Karpas-422 (cell line): ENCODE results near the gene GPR179. TPM values are rescaled to one million over a fixed set of nuclear protein-coding genes. Genes with fewer than 3 reads are reported as not detected.
A peak's percentile ranks its signal among the peaks of the same experiment; 100 is the strongest.
"Not testable (repeated sequence)": the region's sequence is repeated elsewhere in the genome, so short reads cannot be mapped to it uniquely, and the experiment has no call there.

Experiments used
- DNase-seq: peaks from one replicate; pipeline ENCODE4 v3.0.0-alpha.2; 2015
- H2AFZ ChIP-seq: fragments of 200-600 bp; sonication (generic); 2 replicates; pipeline ENCODE4 v1.6.1; 2014; ENCODE audit warnings: antibody characterized with exemption, low read length, mixed read lengths
- H3K27ac ChIP-seq: fragments of 200-600 bp; sonication (generic); 2 replicates; pipeline ENCODE4 v1.5.1; 2014; ENCODE audit warnings: mild to moderate bottlenecking, low read length, moderate library complexity
- H3K27me3 ChIP-seq: fragments of 200-600 bp; sonication (generic); 2 replicates; pipeline ENCODE4 v1.6.1; 2014; ENCODE audit warnings: low read length, mixed read lengths
- H3K36me3 ChIP-seq: fragments of 200-600 bp; sonication (generic); 2 replicates; pipeline ENCODE4 v1.6.1; 2014; ENCODE audit warnings: low read length, mixed read lengths; ENCODE audit not compliant: insufficient read depth
- H3K4me1 ChIP-seq: fragments of 200-600 bp; sonication (generic); 2 replicates; pipeline ENCODE4 v1.6.1; 2014; ENCODE audit warnings: mild to moderate bottlenecking, low read length, mixed read lengths
- H3K4me2 ChIP-seq: fragments of 200-600 bp; sonication (generic); 2 replicates; pipeline ENCODE4 v1.6.1; 2014; ENCODE audit warnings: low read length, low read depth, mild to moderate bottlenecking; ENCODE audit not compliant: poor library complexity, severe bottlenecking
- H3K4me3 ChIP-seq: fragments of 200-600 bp; sonication (generic); 2 replicates; pipeline ENCODE4 v1.5.1; 2014; ENCODE audit warnings: mild to moderate bottlenecking, antibody characterized with exemption, low read length, mixed read lengths
- H3K79me2 ChIP-seq: fragments of 200-600 bp; sonication (generic); 2 replicates; pipeline ENCODE4 v1.6.1; 2014; ENCODE audit warnings: mild to moderate bottlenecking, low read length, mixed read lengths
- H3K9ac ChIP-seq: fragments of 200-600 bp; sonication (generic); 2 replicates; pipeline ENCODE4 v1.6.0; 2014; ENCODE audit warnings: low read length
- H3K9me2 ChIP-seq: fragments of 200-600 bp; sonication (generic), shearing (Covaris generic); replicated peaks from 2 replicates; pipeline ENCODE4 v1.6.0; 2014; ENCODE audit warnings: mild to moderate bottlenecking, low read length, moderate library complexity; ENCODE audit not compliant: insufficient read depth
- H3K9me3 ChIP-seq: fragments of 300-700, 200-600 bp; sonication (generic); 2 replicates; pipeline ENCODE4 v1.6.1; 2014; ENCODE audit warnings: low read length, mixed read lengths
- H4K20me1 ChIP-seq: fragments of 200-600 bp; sonication (generic); 2 replicates; pipeline ENCODE4 v1.6.1; 2014; ENCODE audit warnings: mild to moderate bottlenecking, antibody characterized with exemption, low read length, low read depth; ENCODE audit not compliant: insufficient read depth
- total RNA-seq: library from RNA; depleted of rRNA; stranded (reverse); fragments of >200 nt; shearing (Covaris generic); gene quantifications from 2 replicates; pipeline ENCODE4 v1.2.3, GENCODE V29; 2014; ENCODE audit warnings: low replicate concordance

Gene GPR179
- total RNA-seq, 1 experiment from 2014 or later: 0.04 TPM

GRCh38 chr17:38324141-38324697 lies 19.5 kb downstream of the GPR179 start:
- no peaks in the 10 kb centered on the region for H3K9me2 ChIP-seq
- peaks cover 28% of the 10 kb centered on the region for H3K4me1 ChIP-seq
- H3K27ac ChIP-seq: no peak overlapping the region
- peaks cover 14% of the 10 kb centered on the region; the same call in 1 of the 2 replicates for H3K36me3 ChIP-seq
- no peaks in the 10 kb centered on the region for H4K20me1 ChIP-seq
- H3K9ac ChIP-seq: peak overlapping the region; percentile 44; the same call in 1 of the 2 replicates
- no peaks in the 10 kb centered on the region; the same call in 1 of the 2 replicates for H3K27me3 ChIP-seq
- H2AFZ ChIP-seq: no peak overlapping the region
- H3K79me2 ChIP-seq: no peaks in the 10 kb centered on the region
- no peak for DNase-seq
- H3K9me3 ChIP-seq: no peaks in the 10 kb centered on the region
- H3K4me2 ChIP-seq: no peak overlapping the region
- no peak overlapping the region for H3K4me3 ChIP-seq

- Histone ChIP-seq H3K9me2 (no peaks in the 10 kb centered on the region), H2AFZ (no peak overlapping the region), H3K36me3 (peaks cover 14% of the 10 kb centered on the region; the same call in 1 of the 2 replicates), H3K4me2 (no peak overlapping the region), H3K79me2 (no peaks in the 10 kb centered on the region), H3K4me3 (no peak overlapping the region), H3K27me3 (no peaks in the 10 kb centered on the region; the same call in 1 of the 2 replicates), H3K27ac (no peak overlapping the region), H4K20me1 (no peaks in the 10 kb centered on the region), H3K4me1 (peaks cover 28% of the 10 kb centered on the region), H3K9ac (no peak overlapping the region), H3K9me3 (no peaks in the 10 kb centered on the region)
- DNase-seq: no peak
These were observed 20.9 kb downstream of the GPR179 start for GRCh38 chr17:38322897-38323296.

DNA sequence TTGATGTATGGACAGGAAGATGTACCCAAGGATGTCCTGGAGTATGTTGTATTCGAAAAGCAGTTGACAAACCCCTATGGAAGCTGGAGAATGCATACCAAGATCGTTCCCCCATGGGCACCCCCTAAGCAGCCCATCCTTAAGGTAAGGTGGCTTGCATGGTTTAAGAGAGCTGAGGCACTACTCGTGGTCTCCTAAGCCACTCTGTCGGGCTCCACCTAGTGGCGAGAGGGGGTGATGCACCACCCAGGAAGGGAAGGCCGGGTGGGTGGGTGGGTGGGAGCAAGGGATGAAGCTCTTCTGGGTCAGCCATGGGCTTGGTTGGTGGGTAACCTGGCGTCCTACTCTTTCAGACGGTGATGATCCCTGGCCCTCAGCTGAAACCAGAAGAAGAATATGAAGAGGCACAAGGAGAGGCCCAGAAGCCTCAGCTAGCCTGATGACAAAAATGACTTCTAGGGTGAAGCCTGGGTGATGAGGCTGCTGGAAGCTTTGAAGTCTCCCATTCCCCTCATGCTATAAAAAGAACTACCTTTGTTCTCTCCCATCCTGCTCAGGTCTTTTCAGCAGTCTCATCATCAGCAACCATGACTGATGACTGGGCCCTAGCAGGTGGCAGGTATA lies 21.5 kb downstream of the GPR179 start:
- H3K9me3 ChIP-seq: no peaks in the 10 kb centered on the region
- H3K27ac ChIP-seq: no peak overlapping the region
- no peaks in the 10 kb centered on the region; the same call in 1 of the 2 replicates for H3K27me3 ChIP-seq
- H2AFZ ChIP-seq: no peak overlapping the region
- no peaks in the 10 kb centered on the region for H3K79me2 ChIP-seq
- peaks cover 14% of the 10 kb centered on the region; the same call in 1 of the 2 replicates for H3K36me3 ChIP-seq
- no peaks in the 10 kb centered on the region for H3K9me2 ChIP-seq
- H3K4me1 ChIP-seq: peaks cover 28% of the 10 kb centered on the region
- no peak overlapping the region for H3K4me2 ChIP-seq
- no peak overlapping the region for H3K4me3 ChIP-seq
- H4K20me1 ChIP-seq: no peaks in the 10 kb centered on the region
- H3K9ac ChIP-seq: no peak overlapping the region
- peak; percentile 90 for DNase-seq

DNA sequence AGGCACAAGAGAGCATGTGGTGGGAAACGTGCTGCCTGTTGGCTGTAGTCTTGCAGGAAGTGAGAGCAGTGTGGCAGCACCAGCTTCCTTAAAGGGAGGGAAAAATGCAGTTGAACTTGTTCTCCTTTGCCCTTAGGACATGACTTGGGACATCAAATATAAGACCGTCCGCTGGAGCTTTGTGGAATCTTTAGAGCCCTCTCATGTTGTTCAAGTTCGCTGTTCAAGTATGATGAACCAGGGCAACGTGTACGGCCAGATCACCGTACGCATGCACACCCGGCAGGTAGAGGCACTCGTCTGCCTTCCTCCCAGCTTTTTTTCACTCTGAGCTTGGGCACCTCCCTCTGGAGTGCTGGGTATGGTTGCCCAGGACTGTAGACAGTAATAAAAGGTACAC lies 23.3 kb downstream of the GPR179 start:
- no peak overlapping the region for H3K4me2 ChIP-seq
- no peaks in the 10 kb centered on the region for H3K27me3 ChIP-seq
- peaks cover 17% of the 10 kb centered on the region for H3K4me1 ChIP-seq
- peaks cover 22% of the 10 kb centered on the region for H3K36me3 ChIP-seq
- DNase-seq: no peak
- H3K9ac ChIP-seq: no peak overlapping the region
- no peaks in the 10 kb centered on the region for H3K9me3 ChIP-seq
- H2AFZ ChIP-seq: no peak overlapping the region
- no peaks in the 10 kb centered on the region for H3K9me2 ChIP-seq
- H3K4me3 ChIP-seq: no peak overlapping the region
- H3K27ac ChIP-seq: no peak overlapping the region
- H4K20me1 ChIP-seq: no peaks in the 10 kb centered on the region
- no peaks in the 10 kb centered on the region for H3K79me2 ChIP-seq

DNA sequence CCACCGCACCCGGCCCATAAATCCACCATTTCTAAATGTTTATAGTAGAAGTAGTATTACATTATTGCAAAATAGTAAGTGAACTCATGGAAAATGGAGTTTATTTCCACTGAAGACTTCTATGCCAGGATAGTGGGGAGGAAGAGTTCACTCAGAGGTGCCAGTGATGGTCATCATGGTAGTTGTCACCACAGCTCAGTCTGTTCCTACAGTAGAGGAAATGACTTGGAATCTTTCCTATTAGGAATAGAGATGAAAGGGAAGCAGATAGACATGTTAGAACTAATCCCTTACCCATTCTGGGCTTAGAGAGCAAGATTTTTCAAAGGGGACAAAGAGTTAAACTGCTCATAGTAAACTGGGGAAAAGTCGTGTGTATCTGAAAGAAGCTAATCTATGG lies 26.7 kb downstream of the GPR179 start:
- DNase-seq: no peak
- Histone ChIP-seq H3K27me3 (no peaks in the 10 kb centered on the region), H3K79me2 (no peaks in the 10 kb centered on the region), H3K4me2 (no peak overlapping the region), H4K20me1 (no peaks in the 10 kb centered on the region), H3K4me3 (no peak overlapping the region), H3K9ac (no peak overlapping the region), H3K36me3 (peaks cover 15% of the 10 kb centered on the region), H3K9me3 (no peaks in the 10 kb centered on the region), H3K4me1 (no peaks in the 10 kb centered on the region), H3K27ac (no peak overlapping the region), H2AFZ (no peak overlapping the region), H3K9me2 (no peaks in the 10 kb centered on the region)

- no peaks in the 10 kb centered on the region for H3K9me3 ChIP-seq
- H3K27me3 ChIP-seq: no peaks in the 10 kb centered on the region
- H3K4me2 ChIP-seq: no peak overlapping the region
- no peaks in the 10 kb centered on the region for H3K79me2 ChIP-seq
- H4K20me1 ChIP-seq: no peaks in the 10 kb centered on the region
- H3K4me3 ChIP-seq: no peak overlapping the region
- no peaks in the 10 kb centered on the region for H3K9me2 ChIP-seq
- H3K9ac ChIP-seq: no peak overlapping the region
- DNase-seq: no peak
- no peak overlapping the region for H3K27ac ChIP-seq
- H2AFZ ChIP-seq: no peak overlapping the region
- no peaks in the 10 kb centered on the region for H3K4me1 ChIP-seq
- H3K36me3 ChIP-seq: peaks cover 15% of the 10 kb centered on the region
These were observed 28.3 kb downstream of the GPR179 start for GRCh38 chr17:38315497-38315896.

- not testable (repeated sequence) for H4K20me1 ChIP-seq, H3K27me3 ChIP-seq, H3K36me3 ChIP-seq, H3K9me3 ChIP-seq, H3K27ac ChIP-seq, H3K9me2 ChIP-seq, H3K79me2 ChIP-seq
- Histone ChIP-seq H2AFZ (peak within 1 kb of the TSS; percentile 23; the same call in 1 of the 2 replicates), H3K9ac (peak within 1 kb of the TSS; percentile 77), H3K4me1 (peaks cover 13% of the 10 kb centered on the region), H3K4me3 (peak within 1 kb of the TSS; percentile 74), H3K4me2 (peak within 1 kb of the TSS; percentile 72)
- DNase-seq: peak; percentile 99
These were observed 46.8 kb downstream of the GPR179 start, which contains the start of gene MRPL45 for GRCh38 chr17:38296834-38297517. Gene MRPL45, plus strand, starts transcription at chr17:38297168. Its CDS starts 16 bp downstream, at chr17:38297184.

GRCh38 chr17:38295602-38296365 lies 48.0 kb downstream of the GPR179 start:
- not testable (repeated sequence) for H3K27ac ChIP-seq
- peak overlapping the region; percentile 23; the same call in 1 of the 2 replicates for H2AFZ ChIP-seq
- DNase-seq: peak; percentile 52

More at GRCh38 chr17:38295602-38296365, 48.0 kb downstream of the GPR179 start:
- H3K9me2 ChIP-seq, H3K27me3 ChIP-seq, H3K36me3 ChIP-seq, H3K79me2 ChIP-seq, H4K20me1 ChIP-seq, H3K9me3 ChIP-seq: not testable (repeated sequence)
- peak overlapping the region; percentile 74 for H3K4me3 ChIP-seq
- peak overlapping the region; percentile 72 for H3K4me2 ChIP-seq
- peaks cover 13% of the 10 kb centered on the region for H3K4me1 ChIP-seq
- peak overlapping the region; percentile 58 for H3K9ac ChIP-seq
